Activated CD4-positive, CD25-positive, alpha-beta regulatory T cell treated with anti-CD3 and anti-CD28 coated beads, Interleukin-2, amount 50 U/mL, for 24 hours (primary cell): Measurements from ENCODE around the gene GALNT11.

ENCODE experiments used
- ATAC-seq, 2 donors: fragments of 150-1000 bp; cut with Tn5 transposase; one replicate each; pipeline ENCODE4 v1.10.0; 2021; ENCODE audit warnings: mild to moderate bottlenecking in 1 of 2, moderate library complexity in 1 of 2

The GALNT11 gene

DNA sequence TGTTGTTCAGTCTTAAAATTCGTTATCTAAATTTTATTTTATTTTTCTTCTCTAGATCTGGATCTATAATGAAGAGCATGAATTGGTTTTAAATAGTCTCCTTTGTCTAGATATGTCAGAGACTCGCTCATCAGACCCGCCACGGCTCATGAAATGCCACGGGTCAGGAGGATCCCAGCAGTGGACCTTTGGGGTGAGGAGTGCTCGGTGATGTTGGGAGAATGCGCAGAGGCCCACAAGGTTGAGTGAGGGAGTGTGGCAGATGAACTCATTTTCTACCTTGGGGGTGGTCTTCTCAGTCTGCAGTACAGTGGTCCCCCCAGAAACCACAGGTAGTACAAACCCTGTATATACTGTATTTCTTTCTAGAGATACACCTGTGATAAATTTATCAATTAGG lies 95.3 kb downstream of the GALNT11 start:
- ATAC-seq = no peak

DNA sequence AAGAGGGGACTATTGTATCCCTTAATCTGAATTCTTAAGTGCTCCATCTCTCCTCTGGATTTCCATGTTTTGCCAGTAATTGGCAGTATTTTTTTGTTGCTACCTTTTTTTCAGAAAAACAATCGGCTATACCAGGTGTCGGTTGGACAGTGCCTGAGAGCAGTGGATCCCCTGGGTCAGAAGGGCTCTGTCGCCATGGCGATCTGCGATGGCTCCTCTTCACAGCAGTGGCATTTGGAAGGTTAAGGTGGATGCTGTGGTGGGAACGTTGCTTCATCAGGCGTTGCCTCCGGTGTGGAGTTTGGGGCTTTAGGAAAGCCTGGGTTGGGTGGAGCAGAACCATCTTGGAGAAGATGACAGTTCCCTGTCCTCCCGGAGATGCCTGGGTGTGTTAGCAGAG lies 96.0 kb downstream of the GALNT11 start:
- no peak for ATAC-seq

DNA sequence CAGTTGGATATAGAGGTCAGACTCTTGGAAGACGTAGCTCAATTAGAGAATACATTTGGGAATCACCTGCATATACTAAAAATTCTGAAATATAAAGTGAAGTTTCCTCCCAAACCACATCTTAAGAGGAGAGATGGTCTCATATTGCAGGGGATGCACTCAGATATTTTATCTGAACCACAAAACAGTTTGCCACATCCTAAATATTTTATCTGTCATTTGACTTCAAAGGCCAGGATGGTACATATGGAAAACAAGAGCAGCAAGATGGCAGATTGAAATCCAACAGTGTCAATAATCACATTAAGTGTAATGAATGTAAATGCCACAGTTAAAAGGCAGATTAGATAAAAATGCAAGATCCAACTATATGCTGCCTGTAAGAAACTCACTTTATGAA lies 97.1 kb downstream of the GALNT11 start:
- ATAC-seq = no peak

DNA sequence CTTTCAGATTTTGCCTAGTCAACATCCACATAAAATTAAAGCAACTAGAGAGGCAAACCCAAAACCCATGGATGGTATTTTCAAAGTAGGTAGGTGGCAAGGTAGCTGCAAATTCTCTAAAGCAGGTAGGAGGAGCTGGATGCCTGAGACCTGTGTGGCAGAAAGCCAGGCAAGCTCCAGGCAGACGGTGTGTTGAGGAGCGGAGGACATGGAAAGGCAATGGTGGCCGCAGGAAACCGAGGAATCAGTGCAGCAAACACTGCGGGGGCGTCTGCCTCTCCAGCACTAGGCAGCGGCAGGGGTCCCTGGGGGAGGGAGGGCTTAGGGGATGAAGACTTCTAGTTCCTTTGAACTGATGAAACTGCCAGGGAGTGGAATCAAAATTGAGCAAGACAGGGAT lies 101.3 kb downstream of the GALNT11 start:
- ATAC-seq = no peak

DNA sequence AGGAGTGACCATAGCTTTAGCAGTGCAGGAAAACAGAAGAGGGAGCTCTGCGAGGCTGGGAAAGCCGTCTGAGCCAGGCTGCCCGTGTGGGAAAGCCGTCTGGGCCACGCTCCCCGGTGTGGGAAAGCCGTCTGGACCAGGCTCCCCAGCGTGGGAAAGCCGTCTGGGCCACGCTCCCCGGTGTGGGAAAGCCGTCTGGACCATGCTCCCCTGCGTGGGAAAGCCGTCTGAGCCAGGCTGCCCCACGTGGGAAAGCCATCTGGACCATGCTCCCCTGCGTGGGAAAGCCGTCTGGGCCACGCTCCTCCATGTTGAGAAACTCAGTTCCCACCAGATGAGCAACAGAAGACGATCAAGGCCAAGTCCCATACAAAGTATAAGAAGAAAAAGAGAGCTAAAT lies 101.8 kb downstream of the GALNT11 start:
- ATAC-seq = no peak

DNA sequence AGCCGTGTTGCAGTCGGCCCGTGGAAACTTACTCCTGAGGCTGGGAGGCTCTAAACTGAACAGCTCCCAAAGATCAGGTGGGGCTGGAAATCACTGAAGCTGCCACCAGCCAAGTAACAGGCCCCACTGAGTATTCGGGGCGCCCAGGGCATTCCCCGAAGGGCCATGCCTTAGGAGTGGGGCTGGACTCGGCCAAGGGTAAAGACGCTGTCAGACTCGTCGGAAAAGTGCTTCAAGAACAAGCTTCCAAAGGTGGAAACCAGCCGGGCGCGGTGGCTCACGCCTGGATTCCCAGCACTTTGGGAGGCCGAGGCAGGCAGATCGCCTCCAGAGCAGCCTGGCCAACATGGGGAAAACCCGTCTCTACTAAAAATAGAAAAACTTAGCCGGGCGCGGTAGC lies 102.8 kb downstream of the GALNT11 start:
- no peak for ATAC-seq

DNA sequence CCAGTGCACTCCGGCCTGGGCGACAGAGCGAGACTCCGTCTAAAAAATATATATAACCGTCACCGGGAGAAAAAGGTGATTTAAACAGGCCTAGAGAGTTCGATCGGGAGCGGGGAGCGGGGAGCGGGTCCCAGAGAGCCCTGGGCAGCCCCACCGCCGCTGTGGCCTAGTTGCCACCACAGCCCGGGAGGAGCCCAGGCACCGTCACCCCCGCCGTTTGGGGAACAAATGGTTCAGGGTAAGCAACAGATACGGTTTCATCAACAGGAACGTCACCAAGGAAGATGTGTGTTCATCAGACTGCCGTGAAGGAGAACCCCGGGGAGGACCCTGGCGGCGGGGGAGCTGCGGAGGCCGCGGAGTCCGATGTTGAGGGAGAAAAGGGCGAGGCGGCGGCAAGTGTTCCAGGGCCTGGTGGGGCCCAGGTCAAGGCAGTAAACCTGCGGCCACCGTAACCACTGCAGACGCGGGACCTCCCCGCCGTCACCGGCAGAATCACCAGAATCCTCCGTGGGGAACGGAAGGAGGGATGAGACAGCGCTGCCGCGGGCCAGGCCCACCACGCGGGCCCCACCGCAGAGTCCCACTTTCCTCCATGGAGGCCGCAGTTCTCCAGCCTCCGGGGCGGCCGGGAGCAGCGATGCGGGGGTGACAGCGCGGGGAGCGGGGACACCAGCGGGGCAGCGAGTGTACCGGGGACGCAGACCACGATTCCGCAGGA lies 103.4 kb downstream of the GALNT11 start:
- no peak for ATAC-seq

DNA sequence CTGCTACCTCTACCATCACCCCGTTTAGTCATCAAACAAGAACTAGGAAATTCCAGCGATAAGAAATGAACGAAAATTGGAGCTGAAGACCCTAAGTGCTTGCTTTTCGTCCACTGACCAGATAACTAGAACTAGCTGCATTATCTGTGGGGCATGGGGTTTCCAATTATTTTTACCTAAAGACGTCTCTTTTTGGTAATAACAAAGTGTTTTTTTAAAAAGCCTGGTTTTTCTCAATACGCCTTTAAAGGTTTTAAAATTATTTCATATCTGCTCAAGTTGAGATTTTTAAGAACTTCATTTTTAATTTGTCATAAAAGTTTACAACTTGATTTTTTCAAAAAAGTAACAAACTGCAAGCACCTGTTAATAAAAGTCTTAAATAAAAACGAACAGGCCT lies 104.2 kb downstream of the GALNT11 start:
- ATAC-seq = no peak

DNA sequence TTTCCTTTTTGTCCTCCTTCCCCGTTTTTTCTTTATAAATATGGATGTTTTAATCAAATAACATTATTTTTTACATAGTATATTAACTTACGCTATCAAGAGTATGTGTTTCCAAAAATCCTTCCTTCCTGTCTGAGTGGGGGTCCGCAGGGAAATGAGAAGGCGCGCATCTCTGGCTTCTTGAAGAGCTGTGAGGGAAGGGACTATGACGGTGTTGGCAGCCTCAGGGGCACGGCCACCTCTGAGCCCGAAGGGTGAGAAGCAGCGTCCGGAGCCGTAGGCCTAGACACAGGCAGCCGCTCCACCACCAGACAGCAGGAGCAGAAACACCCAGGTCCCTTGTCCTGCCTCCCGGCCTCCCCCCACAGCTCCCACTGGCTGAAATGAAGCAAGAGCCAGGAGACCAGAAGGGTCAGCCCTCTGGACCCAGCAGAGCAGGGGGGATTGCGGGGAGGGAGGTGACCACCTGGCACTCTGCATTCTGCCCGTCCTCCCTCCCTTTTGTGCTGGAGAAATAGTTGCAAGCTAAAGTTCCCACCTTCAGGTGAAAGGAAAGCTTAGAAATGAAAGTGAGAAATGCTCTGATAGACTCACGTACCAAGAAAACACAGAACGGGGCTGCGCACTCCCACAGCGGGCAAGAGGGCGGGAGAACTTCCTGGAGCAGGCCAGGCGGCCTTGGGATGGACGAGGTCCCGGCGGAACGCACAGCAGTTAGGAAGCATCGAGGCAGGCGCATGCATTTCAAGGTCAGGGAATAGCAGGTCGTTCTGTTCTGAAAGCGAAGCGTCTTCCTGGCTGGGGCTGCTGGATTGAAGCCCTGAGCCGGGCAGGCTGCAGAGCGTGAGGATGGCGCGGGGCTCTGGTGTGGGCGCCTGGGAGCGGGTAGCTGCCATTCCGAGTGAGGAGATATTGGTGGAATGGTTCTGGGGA lies 105.5 kb downstream of the GALNT11 start:
- ATAC-seq = no peak

DNA sequence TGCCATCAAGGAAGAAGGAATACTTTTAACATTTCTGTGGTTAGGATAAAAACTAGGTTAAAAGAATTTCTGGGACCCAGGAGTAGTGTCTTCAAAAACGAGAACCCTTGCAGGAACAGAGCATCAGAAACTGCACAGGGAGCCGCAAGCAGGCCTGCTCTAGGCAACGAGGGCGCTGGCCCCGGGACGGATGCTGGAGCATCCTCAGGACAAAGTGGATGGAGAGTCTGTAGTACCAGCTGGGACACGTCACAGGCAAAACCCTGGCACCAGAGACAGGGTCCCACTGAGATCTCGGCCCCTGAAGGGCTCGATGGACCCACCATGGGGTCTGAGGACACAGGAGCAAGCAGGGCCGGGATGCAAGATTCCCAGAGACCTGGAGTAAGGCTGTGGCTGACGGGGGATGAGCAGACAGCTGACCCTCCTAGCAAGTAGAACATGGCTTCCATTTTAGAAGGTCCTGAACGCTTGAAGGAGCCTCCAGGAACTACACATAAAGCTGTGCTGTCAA lies 106.6 kb downstream of the GALNT11 start:
- ATAC-seq = no peak

DNA sequence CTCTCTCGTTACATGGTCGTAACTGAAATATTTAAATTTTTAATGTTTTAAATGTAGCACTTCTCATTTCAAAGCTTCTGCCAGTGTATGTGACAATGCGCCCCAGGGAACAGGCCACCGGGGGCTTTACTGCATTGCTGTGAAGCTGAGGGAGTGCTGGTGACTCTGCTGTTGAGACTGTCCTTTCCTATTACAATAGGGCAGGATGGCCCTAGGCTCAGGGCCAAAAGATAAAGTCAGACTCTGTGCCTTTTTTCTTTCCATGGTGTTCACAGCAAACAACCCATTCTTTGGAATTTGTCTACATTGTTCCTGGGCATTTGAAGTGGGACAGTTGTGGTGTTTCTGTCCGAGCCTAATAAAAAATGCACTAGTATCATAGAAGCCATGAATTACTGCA lies 107.3 kb downstream of the GALNT11 start:
- no peak for ATAC-seq

DNA sequence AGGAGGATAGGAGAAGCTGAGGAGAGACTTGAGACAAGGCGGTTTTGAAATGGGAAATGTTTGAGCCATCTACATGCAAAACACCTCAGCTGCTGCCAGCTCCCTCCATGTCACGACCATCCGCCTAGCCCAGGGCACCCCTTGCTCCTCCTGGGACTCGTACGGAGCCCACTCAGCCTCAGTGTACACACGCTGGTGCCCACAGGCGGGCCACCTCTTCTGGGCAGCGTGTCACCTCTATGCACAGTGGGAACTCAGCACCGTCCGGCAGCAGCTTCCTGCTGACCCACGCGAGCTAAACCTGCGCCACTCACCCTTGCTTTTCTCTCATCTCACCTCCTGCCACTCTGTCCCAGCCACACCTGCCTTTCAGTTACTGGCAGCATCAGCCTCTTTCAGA lies 108.3 kb downstream of the GALNT11 start:
- ATAC-seq = no peak

DNA sequence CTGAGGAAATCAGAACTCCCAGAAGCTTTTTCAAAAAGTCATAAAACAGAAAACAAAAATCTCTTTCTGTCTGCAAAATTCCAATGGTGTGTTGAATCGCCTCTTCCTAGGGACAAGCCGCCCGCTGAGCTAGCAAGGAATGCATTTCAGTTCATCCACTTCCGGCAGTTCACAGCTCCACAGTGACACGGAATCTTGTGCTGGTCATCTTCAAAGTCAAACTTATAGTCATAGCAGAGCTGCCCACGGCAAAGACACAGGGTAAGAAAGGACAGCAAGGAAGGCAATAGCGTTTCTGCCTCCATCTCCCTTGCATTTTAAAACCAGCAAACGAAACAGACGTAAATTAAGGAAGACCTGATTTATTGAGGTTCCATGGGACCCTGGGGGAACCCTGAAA lies 111.2 kb downstream of the GALNT11 start:
- no peak for ATAC-seq

DNA sequence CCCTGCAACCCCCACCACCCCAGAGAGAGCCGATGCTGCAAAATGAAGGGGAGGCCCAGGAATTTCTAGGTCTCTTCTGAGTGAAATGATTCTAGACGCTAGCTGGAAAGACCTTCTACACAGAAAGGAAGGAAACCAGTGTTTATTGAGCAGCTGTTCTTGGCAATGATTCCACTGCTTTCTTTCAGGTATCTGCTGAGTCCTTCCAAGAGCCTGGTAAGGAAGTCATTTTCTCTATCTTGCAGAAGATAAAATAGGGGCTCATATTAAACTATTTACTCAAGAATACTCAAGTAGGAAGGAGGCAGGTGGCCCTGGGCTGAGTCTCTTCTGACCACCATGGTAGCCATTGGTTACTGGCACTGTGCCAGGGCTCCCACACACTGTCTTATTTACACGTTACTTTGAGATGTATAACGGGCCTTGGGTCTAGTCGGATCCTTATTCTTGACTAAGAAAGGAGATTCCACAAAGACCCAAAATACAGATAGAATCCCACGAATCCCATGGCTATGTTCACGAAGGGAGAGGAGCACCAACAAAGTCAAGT lies 112.1 kb downstream of the GALNT11 start:
- ATAC-seq = no peak

DNA sequence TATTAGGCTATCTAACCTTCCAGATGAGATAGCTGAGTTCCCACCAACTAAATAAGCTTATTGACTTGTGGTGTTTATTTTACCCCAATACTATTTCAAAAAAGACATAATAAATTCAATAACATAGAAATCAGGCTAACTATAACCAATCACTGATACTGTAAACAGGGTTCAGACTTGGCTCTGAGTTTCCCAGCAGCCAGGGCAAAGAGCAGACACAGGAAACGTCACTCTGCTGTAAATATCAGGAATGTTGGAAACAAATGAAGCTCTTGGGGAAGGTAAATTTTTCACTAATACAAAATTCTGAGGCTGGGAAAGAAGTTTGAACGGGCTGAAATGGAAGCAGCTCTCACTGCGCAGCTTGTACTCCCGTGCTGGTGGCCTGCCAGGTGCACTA lies 114.6 kb downstream of the GALNT11 start:
- ATAC-seq = no peak

DNA sequence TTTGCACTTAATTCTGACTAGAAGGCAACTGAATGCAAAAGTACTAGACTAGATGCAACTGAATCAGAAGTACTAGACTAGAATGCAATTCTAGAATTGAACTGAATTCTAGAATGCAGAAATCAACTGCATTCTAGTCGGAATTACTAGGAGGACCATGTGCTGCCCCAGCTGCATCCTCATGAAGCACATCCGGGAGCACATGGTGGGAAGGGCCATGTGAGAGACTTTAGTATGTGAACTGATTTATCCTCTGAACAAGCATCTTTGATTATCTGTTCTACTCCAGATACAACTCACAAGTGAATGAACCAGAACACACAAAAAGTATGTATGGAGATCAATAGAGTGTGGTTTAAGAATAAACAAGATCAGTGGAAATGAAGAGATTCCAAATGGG lies 115.1 kb downstream of the GALNT11 start:
- ATAC-seq = no peak

DNA sequence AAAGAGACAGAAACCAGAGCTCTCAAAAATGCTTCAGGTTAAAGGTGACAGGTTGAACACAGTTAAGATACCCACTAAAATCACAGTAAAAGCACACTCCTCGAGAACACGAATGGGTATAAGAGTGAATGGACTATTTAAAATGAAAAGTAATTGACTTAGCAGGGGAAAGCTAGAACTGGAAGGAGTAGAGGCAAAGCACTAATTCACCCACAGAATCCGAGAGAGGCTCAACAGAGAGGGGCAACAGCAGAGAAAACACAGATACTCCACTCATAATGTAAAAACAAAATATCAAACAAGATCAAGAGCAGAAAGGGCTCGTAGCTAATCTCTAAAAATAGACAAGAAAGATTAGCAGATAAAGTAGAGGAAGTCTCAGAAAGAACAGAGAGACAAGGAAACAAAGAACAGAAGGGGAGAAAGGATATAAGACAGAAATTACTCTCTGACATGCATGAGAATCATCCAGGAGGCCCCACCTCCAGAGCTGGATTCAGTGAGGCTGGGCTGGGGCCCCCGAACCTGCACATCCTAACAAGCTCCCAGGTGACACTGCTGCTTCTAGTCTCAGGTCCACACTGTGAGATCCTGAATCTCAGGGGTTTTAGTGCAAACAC lies 117.6 kb downstream of the GALNT11 start:
- peak in 1 of 2 donors; percentile 8 for ATAC-seq

DNA sequence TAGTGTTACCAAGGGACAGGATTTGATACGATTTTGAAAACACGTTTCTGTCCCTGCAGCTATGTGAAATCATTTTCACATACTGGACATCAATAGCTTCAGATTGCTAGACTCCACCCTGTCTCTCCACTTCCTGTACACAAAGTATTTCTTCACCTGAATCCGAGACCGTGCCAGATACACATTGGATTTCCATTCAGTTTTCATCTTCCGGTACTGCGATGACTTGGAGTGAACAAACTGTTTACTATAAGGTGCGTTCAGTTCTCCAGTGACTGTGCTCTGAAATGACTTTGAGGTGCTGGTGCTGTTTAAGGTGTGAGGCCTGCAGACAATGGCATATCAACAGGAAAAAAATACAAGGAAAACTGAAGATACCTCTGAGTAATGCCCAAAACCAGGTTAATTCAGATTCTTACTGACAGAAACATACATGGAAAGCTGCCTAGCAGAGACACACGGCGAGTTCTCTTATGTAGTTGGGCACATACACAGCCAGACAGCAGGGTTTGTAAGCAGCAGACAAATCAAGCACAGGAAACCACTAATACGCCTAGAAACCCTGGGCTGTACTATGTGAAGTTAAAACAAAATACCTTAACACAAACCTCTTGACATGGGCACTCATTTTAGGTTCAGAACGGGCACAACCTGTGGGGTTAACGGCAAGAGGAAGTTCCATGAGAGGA lies 119.2 kb downstream of the GALNT11 start:
- peak; percentile 79 to 81 for ATAC-seq

DNA sequence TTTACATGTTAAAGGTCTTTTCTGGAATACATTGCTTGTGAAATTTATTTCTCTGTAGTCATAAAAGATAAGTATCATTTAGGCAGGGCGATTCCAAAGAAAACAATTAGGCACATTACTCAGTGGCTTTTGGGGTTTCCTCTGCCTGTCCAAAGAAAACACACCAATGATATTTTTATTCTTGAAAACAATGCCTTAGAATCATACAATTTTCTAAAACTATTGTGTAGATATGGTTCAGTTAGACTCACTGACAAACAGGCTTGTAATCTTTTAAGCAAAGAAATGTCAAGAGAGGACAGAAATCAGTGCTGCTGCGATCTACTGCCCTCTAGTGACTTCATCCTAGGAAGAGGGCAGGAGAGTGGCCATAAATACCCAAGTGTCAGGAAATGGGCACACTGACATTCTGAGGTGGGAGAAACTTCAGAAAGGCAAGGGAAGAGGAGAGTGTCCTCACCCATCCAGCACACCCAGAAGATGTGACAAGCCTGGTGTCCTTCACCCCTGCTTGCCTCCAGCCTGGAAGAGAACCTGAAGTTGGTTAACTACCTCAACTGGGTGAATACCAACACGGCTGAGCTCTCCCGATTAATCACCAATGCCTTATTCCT lies 120.5 kb downstream of the GALNT11 start:
- ATAC-seq = peak; percentile 27 to 31

DNA sequence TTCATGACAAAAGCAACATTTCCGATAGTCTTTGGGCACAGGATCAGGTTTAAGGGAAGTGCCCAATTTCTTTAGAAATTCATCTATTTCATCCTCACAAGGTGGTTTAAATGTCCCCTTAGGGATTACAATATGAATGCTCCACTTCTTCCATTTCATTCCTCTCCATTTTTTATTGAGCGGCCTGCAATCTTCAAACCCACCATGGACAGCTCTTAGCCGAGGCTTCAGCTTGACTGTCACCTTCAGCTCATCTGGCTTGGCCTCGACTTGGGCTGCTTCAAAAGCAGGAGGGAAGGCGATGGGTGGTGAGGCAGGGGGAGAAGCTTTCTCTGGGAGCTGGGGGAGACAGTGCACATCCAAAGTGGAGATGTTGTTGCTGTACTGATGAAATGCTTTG lies 123.2 kb downstream of the GALNT11 start:
- no peak for ATAC-seq

DNA sequence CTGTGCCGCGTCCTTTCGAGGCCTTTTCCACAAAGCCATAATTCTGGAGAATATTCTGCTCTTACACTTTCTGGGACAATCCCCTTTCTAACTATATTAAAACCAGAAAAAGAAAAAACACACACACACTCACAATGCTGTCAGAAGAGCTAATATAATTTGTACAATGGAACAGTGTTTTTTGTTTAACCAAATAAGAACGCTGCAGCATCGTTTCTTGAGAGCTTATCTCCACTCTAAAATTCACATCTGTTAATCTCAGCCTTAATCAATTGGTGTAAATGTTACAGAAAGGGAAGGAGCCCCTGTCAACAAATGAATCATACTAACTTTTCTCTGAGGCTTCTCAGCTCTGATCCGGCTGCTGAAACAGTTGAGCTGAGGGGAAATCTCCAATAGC lies 123.9 kb downstream of the GALNT11 start:
- ATAC-seq = no peak

DNA sequence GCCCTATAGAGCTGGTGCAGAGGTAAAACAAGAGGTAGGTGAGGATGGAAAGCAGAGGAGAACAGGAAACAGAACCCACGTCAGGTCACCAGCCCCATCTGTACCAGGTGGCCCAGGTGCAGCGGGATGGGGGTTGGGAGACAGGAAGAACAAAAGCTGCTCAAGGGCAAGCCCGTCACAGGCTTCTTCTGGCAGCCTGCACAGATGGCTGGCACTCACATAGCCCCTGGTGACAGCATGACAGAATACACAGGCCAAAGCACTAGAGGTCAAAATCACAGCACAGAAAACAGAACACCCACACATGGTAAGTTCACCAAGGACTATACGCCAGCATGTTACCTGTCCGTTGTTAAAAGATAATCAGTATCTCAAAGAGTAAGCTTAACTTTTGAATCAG lies 126.8 kb downstream of the GALNT11 start:
- no peak for ATAC-seq
